Thyroid gland (tissue), 4 donors: ENCODE measurements around the gene DRG2. TPM values are rescaled to one million over a fixed set of nuclear protein-coding genes. Genes with fewer than 3 reads are reported as not detected.
A peak's percentile ranks its signal among the peaks of the same experiment; 100 is the strongest.

Experiments used
- DNase-seq, 2 donors: peaks; one replicate each; pipeline ENCODE4 v3.0.0-alpha.2; 2019
- H3K27ac ChIP-seq, 3 donors: fragments of 200-600 bp; sonication (generic); 1 replicate in 2 of 3; 2 replicates in 1 of 3; pipeline ENCODE4 v1.5.1; 2016 to 2019; ENCODE audit warnings: mild to moderate bottlenecking in 1 of 3, moderate library complexity in 1 of 3
- H3K27me3 ChIP-seq: fragments of 200-600 bp; sonication (generic); one replicate; pipeline ENCODE4 v1.5.1; 2019
- H3K36me3 ChIP-seq, 2 donors: fragments of 200-600 bp; sonication (generic); one replicate each; pipeline ENCODE4 v1.5.1; 2016 to 2019
- H3K4me1 ChIP-seq, 2 donors: fragments of 200-600 bp; sonication (generic); one replicate each; pipeline ENCODE4 v1.5.1; 2017 to 2019
- H3K4me3 ChIP-seq, 3 donors: fragments of 200-600 bp; sonication (generic); replicated peaks in 1 of 3; 1 replicate in 2 of 3; 2 replicates in 1 of 3; pipeline ENCODE4 v1.5.1; 2016; ENCODE audit warnings: mild to moderate bottlenecking in 1 of 3
- H3K9me3 ChIP-seq: fragments of 200-600 bp; sonication (generic); one replicate; pipeline ENCODE4 v1.5.1; 2017
- POLR2A ChIP-seq, 2 donors: fragments of 450-650 bp; IDR thresholded peaks; one replicate each; pipeline ENCODE4 v1.6.1; 2017; ENCODE audit warnings: antibody characterized with exemption in 2 of 2, mild to moderate bottlenecking in 2 of 2, moderate library complexity in 1 of 2
- WGBS, 2 donors: methylation state at CpG; one replicate each; pipeline ENCODE4 v1.1.5; 2017; 5-methylcytosine and 5-hydroxymethylcytosine counted together
- intact Hi-C: fragments of 100-400 bp; cut with DNase I; formaldehyde crosslinking; loops from one replicate; pipeline ENCODE4 v1.15.1; 2023
- total RNA-seq, 4 donors: library from RNA; depleted of rRNA; stranded (reverse); fragments of >200 nt; gene quantifications; one replicate each; pipeline ENCODE4 v1.2.3, GENCODE V29; 2016
- TF ChIP-seq, protein P1 (sequence below), 6 experiments: fragments of 200-600 bp in 3 of 6; fragments of 450-650 bp in 3 of 6; sonication (generic) in 3 of 6; IDR thresholded peaks; one replicate each; pipeline ENCODE4 v1.5.1; 2016 to 2019; ENCODE audit warnings: antibody characterized with exemption in 6 of 6, mild to moderate bottlenecking in 2 of 6, inconsistent platforms in 1 of 6, moderate library complexity in 1 of 6

DRG2 gene
- total RNA-seq, 4 donors from 2014 or later = 35.3 to 88.8 (median 59.2) TPM

DNA sequence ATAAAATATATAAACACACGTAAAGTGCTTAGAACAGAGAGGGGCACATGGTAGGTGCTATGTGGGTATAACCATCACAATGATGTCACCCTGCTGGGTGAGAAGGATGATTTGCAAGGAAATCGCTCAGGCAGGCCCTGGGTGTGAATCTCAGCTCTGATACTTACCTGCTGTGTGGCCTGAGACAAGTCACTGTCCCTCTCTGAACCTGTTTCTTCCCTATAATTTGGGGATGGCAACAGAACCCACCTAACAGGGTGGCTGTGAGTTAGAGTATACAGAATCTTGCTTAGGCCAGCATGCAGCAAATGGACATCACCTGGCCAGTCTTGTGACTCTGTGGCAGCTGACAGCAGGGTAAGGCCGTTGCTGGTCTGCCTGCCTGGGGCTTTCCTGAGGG, 59.2 kb downstream of the DRG2 start:
- 82 to 87% methylated on average over 3 of the region's 3 CpGs for WGBS, 2 donors
- TF ChIP-seq POLR2A (IDR thresholded peaks at IDR 0.05) = no peak
- TF ChIP-seq, protein P1, sequence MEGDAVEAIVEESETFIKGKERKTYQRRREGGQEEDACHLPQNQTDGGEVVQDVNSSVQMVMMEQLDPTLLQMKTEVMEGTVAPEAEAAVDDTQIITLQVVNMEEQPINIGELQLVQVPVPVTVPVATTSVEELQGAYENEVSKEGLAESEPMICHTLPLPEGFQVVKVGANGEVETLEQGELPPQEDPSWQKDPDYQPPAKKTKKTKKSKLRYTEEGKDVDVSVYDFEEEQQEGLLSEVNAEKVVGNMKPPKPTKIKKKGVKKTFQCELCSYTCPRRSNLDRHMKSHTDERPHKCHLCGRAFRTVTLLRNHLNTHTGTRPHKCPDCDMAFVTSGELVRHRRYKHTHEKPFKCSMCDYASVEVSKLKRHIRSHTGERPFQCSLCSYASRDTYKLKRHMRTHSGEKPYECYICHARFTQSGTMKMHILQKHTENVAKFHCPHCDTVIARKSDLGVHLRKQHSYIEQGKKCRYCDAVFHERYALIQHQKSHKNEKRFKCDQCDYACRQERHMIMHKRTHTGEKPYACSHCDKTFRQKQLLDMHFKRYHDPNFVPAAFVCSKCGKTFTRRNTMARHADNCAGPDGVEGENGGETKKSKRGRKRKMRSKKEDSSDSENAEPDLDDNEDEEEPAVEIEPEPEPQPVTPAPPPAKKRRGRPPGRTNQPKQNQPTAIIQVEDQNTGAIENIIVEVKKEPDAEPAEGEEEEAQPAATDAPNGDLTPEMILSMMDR (IDR thresholded peaks at IDR 0.05) = no peak
- no peak for DNase-seq
- no peaks in the 10 kb centered on the region for H3K4me1 ChIP-seq
- H3K27me3 ChIP-seq = no peaks in the 10 kb centered on the region
- H3K36me3 ChIP-seq = no peaks in the 10 kb centered on the region
- H3K27ac ChIP-seq = no peak overlapping the region
- intact Hi-C loops = loop anchor here (10.0 kb wide), 1 partner anchor 68 kb away; no protein-coding TSS in a partner anchor
- H3K9me3 ChIP-seq = no peaks in the 10 kb centered on the region
- H3K4me3 ChIP-seq = no peak overlapping the region

DNA sequence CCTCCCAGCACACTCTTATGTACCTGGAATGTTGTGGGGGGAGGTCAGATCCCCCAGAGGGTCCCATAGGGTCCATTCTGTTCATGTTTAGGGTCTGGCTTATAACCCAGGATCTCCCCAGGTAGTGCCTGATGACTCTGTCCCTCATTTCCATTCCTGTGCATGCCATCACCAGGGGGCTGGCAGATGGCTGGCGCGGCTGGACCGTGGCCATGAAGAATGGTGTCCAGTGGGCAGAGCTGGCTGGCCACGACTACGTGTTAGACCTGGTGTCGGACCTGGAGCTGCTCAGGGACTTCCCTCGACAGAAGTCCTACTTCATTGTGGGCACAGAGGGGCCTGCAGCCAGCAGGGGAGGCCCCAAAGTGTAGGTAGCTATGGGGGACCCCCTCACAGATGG, 60.8 kb downstream of the DRG2 start:
- H3K27me3 ChIP-seq = no peaks in the 10 kb centered on the region
- H3K4me3 ChIP-seq = no peak overlapping the region
- DNase-seq = no peak
- H3K27ac ChIP-seq = no peak overlapping the region
- peaks cover 4 to 5% of the 10 kb centered on the region in 2 donors for H3K4me1 ChIP-seq
- intact Hi-C loops = loop anchor here (10.0 kb wide), 1 partner anchor 66 kb away; no protein-coding TSS in a partner anchor
- TF ChIP-seq POLR2A (IDR thresholded peaks at IDR 0.05) = no peak
- TF ChIP-seq, protein P1 (IDR thresholded peaks at IDR 0.05) = no peak
- H3K36me3 ChIP-seq = no peaks in the 10 kb centered on the region
- WGBS, 2 donors = 89% methylated on average over 7 of the region's 7 CpGs; no CpG with 5 or more reads in 1 of the 2 donors
- H3K9me3 ChIP-seq = no peaks in the 10 kb centered on the region

DNA sequence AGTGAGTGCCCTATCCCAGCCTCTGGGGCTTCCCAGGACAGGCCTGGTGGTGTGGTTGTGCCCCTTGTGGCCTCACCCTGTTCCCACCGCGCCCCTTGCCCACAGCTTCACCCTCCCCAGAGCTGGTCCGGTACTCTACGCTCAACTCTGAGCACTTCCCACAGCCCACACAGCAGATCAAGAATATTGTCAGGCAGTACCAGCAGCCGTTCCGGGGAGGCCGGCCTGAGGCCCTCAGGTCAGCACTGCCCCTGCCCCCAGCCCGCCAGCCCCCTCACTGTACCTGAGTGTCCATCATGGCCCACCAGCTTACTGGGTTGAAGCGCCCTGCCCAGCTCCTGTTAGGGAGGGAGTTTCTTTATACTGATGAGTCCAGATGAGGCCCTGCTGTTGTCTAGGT, 63.5 kb downstream of the DRG2 start:
- TF ChIP-seq POLR2A (IDR thresholded peaks at IDR 0.05) = no peak
- TF ChIP-seq, protein P1 (IDR thresholded peaks at IDR 0.05) = no peak
- 90 to 98% methylated on average over 7 to 8 of the region's 9 CpGs for WGBS, 2 donors
- H3K9me3 ChIP-seq = no peaks in the 10 kb centered on the region
- H3K4me1 ChIP-seq = peaks cover 4 to 11% of the 10 kb centered on the region in 2 donors
- H3K36me3 ChIP-seq = no peaks in the 10 kb centered on the region
- no peak overlapping the region for H3K27ac ChIP-seq
- no peaks in the 10 kb centered on the region for H3K27me3 ChIP-seq
- intact Hi-C loops = no loop called here
- DNase-seq = no peak
- H3K4me3 ChIP-seq = no peak overlapping the region

DNA sequence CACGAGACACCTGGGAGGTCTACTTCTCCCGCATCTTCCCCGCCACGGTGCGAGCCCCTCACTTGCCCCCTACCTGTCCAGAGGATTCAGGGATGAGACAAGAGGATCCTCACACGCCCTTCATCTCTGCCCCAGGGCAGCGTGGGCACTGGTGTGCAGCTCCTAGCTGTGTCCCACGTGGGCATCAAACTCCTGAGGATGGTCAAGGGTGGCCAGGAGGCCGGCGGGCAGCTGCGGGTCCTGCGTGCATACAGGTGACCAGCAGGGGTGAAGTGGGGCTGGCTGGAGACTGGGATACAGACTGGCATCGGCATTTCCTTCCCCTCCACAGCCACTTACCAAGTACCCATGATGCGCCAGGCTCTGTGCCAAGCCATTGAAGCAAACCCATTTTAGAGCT, 67.4 kb downstream of the DRG2 start:
- Histone ChIP-seq H3K4me1 (peaks cover 8 to 24% of the 10 kb centered on the region in 2 donors), H3K9me3 (no peaks in the 10 kb centered on the region), H3K27me3 (no peaks in the 10 kb centered on the region), H3K27ac (no peak overlapping the region), H3K36me3 (no peaks in the 10 kb centered on the region), H3K4me3 (no peak overlapping the region)
- no peak for DNase-seq
- TF ChIP-seq POLR2A (IDR thresholded peaks at IDR 0.05) = no peak
- TF ChIP-seq, protein P1 (IDR thresholded peaks at IDR 0.05) = no peak
- intact Hi-C loops = no loop called here
- WGBS, 2 donors = 91 to 94% methylated on average over 13 to 14 of the region's 14 CpGs

DNA sequence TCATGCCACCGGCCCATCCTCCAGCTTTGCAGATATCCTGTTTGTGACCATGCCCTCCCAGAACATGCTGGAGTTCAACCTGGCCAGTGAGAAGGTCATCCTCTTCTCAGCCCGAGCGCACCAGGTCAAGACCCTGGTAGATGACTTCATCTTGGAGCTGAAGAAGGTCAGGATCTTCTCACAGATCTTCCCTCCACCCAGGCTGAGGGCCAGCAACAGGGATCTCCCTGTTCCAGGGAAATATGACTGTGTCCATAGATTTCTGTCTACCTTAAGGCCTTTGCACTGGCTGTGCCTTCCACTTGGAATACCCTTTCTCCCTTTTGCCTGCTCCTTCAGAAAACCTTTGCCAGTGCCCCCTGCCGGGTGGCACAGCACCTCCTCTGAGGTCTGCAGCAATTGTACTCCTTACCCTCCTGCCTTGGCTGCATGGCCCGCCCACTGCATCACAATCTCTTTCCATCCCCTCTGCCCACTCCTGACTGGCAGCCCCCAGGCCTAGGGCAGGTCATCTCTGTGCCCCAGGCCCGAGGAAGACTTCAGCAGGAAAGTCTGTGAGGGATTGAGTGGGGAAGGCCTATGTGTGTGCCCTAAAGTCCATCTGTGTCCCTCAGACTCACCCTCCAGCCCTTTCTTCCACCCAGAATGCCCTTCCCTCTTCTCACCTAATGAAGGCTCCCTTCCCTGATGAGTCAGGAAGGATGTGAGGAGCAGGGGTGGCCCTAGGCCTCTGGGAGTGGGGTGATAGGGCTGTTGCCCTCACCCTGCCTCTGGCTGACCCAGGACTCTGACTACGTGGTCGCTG, 68.6 kb downstream of the DRG2 start:
- DNase-seq = no peak
- Histone ChIP-seq H3K27me3 (no peaks in the 10 kb centered on the region), H3K27ac (peak overlapping the region in 1 of 3 donors; percentile 30), H3K36me3 (no peaks in the 10 kb centered on the region), H3K4me3 (no peak overlapping the region), H3K4me1 (peaks cover 8 to 24% of the 10 kb centered on the region in 2 donors), H3K9me3 (no peaks in the 10 kb centered on the region)
- WGBS, 2 donors = 66 to 71% methylated on average over 6 of the region's 8 CpGs
- intact Hi-C loops = no loop called here
- TF ChIP-seq, protein P1 (IDR thresholded peaks at IDR 0.05) = no peak
- no peak for TF ChIP-seq POLR2A (IDR thresholded peaks at IDR 0.05)
